ENCODE measurements around the gene PATJ.
"Not testable (repeated sequence)": the region's sequence is repeated elsewhere in the genome, so short reads cannot be mapped to it uniquely, and the experiment has no call there.

Gene PATJ, protein sequence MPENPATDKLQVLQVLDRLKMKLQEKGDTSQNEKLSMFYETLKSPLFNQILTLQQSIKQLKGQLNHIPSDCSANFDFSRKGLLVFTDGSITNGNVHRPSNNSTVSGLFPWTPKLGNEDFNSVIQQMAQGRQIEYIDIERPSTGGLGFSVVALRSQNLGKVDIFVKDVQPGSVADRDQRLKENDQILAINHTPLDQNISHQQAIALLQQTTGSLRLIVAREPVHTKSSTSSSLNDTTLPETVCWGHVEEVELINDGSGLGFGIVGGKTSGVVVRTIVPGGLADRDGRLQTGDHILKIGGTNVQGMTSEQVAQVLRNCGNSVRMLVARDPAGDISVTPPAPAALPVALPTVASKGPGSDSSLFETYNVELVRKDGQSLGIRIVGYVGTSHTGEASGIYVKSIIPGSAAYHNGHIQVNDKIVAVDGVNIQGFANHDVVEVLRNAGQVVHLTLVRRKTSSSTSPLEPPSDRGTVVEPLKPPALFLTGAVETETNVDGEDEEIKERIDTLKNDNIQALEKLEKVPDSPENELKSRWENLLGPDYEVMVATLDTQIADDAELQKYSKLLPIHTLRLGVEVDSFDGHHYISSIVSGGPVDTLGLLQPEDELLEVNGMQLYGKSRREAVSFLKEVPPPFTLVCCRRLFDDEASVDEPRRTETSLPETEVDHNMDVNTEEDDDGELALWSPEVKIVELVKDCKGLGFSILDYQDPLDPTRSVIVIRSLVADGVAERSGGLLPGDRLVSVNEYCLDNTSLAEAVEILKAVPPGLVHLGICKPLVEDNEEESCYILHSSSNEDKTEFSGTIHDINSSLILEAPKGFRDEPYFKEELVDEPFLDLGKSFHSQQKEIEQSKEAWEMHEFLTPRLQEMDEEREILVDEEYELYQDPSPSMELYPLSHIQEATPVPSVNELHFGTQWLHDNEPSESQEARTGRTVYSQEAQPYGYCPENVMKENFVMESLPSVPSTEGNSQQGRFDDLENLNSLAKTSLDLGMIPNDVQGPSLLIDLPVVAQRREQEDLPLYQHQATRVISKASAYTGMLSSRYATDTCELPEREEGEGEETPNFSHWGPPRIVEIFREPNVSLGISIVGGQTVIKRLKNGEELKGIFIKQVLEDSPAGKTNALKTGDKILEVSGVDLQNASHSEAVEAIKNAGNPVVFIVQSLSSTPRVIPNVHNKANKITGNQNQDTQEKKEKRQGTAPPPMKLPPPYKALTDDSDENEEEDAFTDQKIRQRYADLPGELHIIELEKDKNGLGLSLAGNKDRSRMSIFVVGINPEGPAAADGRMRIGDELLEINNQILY (N-terminal part only)

GRCh38 chr1:61741711-61742619, at the start of gene PATJ:
TSS of gene PATJ (plus strand) at chr1:61742480. CDS start at chr1:61762893, 20,413 bp downstream.
- DNase-seq (ENCODE audit: low spot score) = peak; percentile 65

- DNase-seq (ENCODE audit: low spot score) = no peak
Observed at GRCh38 chr1:61699911-61700851, 42.1 kb upstream of the PATJ start.

DNA sequence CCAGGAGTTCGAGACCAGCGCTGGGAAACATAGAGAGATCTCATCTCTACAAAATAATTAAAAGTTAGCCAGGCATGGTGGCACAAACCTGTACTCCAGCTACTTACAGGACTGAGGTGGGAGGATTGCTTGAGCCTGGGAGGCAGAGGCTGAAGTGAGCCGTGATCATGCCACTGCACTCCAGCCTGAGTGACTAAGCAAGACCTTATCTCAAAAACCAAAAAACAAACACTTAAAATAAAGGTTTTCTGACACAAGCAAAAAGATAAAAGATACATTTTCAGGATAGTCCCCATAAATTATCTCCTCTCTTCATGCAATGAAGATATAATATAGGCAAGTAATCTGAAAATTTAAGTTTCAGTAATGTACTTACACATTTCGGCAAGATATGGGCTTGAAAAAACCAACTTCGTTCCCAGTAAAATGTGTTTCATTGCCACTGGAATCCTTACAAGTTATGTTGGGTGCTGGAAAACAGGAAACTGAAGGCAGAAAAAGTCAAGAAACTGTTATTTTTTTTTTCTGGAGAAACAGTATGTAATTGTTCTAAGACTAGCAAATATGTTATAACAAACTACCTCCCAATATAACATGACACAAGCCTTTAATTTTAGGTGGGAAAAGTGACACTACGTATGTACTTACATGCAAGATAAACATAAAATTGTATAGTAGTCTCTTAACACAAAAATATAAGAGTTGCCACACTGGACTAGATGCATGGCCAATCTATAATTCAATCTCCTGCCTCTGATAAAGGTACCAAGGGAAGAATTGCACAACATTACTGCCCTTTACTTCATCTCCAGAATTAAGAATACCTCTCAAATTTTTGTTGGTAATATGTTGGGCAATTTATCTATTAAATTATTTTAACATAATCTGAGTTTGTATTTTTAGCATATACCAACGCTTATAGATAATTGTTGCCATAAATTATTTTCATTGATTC, 33.0 kb upstream of the PATJ start:
- DNase-seq (ENCODE audit: low spot score) = no peak

GRCh38 chr1:61709908-61710289, 32.4 kb upstream of the PATJ start:
- DNase-seq (ENCODE audit: low spot score) = no peak

DNA sequence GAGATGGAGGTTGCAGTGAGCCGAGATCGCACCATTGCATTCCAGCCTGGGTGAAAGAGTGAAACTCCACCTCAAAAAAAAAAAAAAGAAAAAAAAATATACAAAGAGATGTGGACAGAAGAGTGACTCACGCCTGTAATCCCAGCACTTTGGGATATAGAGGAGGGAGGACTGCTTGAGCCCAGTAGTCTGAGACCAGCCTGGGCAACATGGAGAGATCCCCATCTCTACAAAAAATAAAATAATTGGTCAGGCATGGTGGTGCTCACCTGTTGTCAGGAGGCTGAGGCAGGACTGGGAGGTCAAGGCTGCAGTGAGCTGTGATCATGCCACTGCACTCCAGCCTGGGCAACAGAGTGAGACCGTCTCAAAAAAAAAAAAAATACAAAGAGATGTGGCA, 31.0 kb upstream of the PATJ start:
- DNase-seq (ENCODE audit: low spot score) = not testable (repeated sequence)

DNA sequence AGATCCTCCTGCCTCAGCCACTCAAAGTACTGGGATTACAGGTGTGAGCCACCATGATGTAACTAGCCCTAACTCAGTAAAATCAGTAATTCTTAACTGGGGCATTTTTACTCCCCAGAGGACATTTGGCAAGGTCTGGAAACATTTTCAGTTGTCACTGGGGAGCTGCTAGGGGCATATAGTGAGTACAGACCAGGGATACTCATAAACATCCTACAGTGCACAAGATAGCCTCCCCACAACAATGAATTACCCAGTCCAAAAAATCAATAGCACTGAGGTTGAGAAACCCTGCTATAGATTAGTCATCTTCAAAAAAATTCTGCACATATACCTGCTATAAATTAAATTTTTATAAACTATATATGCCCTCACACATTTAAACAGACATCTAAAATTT, 30.3 kb upstream of the PATJ start:
- DNase-seq (ENCODE audit: low spot score) = no peak

- not testable (repeated sequence) for DNase-seq (ENCODE audit: low spot score)
Observed at GRCh38 chr1:61718996-61719663, 23.1 kb upstream of the PATJ start.

GRCh38 chr1:61724506-61724812, 17.8 kb upstream of the PATJ start:
- DNase-seq (ENCODE audit: low spot score) = no peak

DNA sequence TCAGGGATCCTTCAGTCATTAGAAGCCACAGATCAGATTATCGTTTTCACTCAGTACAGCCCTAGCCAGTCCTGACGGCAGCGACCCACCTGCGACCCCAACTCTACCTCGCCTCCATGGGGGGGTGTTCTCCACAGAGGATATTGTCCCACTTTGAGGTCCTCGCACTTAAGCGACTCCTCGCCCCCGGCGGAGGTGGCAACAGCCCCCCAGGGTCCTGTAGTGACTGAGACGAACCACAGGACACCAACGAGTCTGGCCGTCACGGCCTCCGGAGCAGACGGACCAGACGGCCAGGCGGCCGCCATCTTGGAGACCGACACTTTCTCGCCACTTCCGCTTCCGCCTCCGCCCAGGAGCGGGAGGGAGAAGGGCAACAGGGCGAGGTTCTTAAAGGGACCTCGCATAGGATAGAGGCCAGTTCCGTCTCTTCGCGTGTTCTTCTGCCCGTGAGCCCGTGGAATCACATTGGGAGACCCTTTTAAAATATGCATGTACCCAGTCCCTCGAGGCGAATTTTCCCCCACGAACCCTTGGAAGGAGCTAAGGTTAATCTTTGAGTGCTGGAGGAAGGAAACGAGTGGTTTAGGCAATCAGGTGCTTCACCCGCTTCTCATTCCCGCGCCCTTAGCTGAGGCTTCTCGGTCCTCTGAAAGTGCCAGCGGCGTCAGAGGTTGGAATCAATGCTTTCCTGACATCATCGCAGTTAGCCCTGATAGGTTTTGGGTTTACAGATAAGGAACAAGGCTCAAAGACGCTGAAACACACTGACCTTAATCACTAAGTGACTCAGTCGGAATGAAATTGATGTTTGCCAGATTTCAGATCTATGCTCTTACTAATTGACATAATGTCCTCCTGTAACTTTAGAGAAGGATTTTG, 17.2 kb upstream of the PATJ start, which contains the start of gene TM2D1:
TSS of gene TM2D1 (minus strand) at position 329 of the 882 bp plus-strand sequence. CDS start at position 308, 21 bp downstream.
- DNase-seq (ENCODE audit: low spot score) = peak; percentile 83

DNA sequence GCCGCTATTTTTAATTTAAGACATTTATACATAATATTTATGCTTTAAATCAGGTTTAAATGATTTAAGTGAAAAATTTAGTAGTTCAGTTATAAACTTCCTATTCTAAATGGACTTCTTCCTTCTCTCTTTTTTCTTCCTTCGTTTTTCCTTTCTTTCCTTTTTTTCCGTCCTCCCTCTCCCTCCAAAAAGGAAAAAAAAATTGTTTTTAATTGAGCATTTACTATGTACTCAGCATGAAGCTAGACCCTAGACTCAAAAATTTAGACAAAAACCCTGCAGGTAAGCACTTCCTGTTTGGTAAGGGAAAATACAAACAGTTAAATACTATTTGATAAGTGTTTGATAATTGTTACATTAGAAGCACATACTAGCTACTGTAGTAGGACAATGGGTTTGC, 14.7 kb upstream of the PATJ start:
- no peak for DNase-seq (ENCODE audit: low spot score)

DNA sequence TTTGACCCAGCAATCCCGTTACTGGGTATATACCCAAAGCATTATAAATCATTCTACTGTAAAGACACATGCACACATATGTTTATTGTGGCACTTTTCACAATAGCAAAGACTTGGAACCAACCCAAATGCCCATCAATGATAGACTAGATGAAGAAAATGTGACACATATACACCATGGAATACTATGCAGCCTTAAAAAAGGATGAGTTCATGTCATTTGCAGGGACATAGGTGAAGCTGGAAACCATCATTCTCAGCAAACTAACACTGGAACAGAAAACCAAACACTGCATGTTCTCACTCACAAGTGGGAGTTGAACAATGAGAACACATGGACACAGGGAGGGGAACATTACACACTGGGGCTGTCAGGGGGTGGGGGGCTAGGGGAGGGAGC, 11.6 kb upstream of the PATJ start:
- DNase-seq (ENCODE audit: low spot score) = not testable (repeated sequence)

DNA sequence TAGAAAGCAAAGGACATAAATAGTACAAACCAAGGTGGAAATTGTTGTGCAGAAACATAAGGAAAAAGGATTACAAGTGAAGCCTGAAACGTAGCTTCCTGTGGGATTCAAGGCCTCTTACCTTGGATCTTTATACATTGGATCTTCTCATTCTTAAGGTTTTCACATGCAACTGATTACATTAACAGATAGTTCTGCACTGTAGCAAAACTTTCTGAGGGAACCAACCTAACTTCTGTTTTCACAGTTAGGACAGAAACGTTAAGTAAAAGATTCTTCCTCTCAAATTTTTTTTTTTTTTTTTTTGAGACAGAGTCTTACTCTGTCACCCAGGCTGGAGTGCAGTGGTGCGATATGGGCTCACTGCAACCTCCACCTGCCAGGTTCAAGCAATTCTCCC, 9.6 kb upstream of the PATJ start:
- no peak for DNase-seq (ENCODE audit: low spot score)

DNA sequence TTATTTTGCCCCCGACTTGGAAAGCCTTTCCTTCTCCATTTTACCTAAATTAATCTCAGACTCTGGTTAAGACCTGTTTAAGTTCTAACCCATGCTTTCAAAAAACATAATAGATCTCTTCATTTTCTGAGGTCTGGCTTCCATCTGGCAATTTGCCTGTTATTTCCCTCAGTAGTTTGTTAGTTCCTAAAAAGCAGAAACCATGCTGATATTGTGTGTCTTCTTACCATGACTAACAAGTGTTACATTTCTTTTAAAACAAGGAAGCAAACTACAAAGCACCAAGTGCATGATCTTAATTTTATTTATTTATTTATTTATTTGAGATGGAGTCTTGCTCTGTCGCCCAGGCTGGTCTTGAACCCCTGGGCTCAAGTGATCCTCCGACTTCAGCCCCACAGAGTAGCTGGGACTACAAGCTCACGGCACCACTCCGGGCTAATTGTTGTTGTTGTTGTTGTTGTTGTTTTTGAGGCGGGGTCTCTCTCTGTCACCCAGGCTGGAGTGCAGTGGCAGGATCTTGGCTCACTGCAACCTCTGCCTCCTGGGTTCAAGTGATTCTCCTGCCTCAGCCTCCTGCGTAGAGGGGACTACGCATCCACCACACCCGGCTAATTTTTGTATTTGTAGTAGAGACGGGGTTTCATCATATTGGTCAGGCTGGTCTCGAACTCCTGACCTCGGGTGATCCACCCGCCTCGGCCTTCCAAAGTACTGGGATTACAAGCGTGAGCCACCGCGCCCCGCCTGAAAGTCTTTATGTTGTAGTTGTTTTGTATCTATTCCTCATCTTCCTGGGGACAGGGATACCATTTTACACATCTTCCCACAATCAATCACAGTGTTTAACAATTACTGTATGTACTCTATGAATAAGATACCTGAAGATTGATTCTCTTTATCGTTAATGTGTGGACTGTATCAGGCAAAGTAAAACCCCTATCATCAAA, 1.3 kb upstream of the PATJ start:
- DNase-seq (ENCODE audit: low spot score) = no peak

DNA sequence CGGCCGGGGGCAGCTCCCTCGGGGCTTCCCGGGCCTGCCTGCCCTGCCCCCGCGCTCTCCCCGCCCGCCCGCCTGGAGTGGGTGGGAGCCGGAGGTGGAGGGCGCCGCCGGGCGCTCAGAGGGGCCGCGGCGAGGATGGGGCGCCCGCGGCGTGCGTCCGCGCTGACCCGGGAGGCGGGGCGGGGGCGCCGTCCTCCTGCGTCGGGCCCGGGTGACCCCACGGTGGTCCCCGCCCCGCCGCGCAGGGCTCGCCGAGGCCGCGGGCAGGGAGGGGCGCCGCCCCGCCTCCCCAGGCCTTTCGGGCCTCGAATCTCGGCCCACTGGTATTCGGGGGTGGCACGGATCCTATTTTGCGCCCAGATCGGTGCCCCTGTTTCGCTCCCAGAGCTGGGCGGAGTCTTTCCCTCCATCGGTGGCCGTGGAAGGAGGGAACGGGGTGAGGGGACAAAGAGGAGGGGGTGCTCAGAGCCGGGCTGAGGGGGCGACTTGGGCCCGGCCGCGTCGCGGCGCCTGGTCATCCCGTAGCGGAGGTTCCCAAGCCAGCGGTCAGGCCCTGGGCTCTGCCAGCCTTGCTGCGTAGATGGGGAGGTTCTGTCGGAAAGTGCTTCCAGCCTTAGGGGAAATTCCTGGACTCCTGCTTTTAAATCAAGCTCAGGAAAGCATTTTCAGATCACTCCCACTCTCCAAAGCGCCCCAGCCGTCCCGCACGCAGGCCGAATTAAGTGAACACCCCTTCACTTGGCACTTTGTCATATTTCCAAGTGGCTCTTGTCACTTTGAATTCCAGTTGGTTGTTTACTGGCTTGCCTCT, 545 bp downstream of the PATJ start:
- DNase-seq (ENCODE audit: low spot score) = no peak

DNA sequence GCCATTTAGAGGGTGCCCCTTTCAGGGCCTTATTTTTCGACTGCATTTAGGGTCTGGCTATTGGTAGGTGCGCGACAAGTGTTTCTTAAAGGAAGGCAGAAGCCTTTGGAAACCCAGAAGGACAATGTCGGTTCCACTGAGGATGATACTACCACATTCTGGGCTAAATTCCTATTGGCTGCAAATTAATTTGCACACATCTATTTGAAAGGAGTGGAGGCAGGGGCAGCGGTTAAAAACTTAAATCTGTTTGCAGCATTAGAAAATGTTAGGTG, 1.1 kb downstream of the PATJ start:
- no peak for DNase-seq (ENCODE audit: low spot score)

Measured in CD4-positive, alpha-beta T cell treated with Interleukin-6 at 100 ng/mL for 8 hours (primary cell).